ENCODE results near the gene KDM4B. TPM values are rescaled to one million over a fixed set of nuclear protein-coding genes. Genes with fewer than 3 reads are reported as not detected.

The KDM4B gene
- total and polyA plus RNA-seq, 3 donors from 2014 or later = 33.3 to 72.7 (median 67.7) TPM

- Histone ChIP-seq H3K27me3 (no peaks in the 10 kb centered on the region), H3K4me1 (peaks cover 30% of the 10 kb centered on the region), H3K27ac (no peak overlapping the region), H3K36me3 (ENCODE audit: low read depth, missing control alignments) (no peaks in the 10 kb centered on the region), H3K4me3 (no peak overlapping the region), H3K9me3 (no peaks in the 10 kb centered on the region)
- DNase-seq = no peak
- TF ChIP-seq CTCF (IDR thresholded peaks at IDR 0.05) (no peak), POLR2A (IDR thresholded peaks at IDR 0.05) (no peak)
- intact Hi-C loops (cut with DNase I; ENCODE audit: low total_unique reads) = no loop called here
- 84 to 87% methylated on average over 14 to 19 of the region's 27 CpGs for WGBS, 2 donors
These were observed 12.1 kb downstream of the KDM4B start for GRCh38 chr19:4980838-4981680.

DNA sequence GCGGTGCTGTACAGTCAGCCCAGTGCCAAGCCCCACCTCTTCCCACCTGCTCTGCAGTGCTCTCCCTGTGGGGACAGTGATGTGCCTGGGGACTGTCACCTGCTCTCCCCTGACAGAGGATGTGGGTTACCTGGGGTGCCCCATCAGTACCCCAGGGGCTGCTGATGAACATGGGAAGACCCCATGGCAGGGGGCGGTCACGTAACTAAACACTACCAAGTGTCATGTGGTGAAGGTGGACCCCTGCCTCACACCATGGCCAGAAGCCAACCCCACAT lies 12.7 kb downstream of the KDM4B start:
- Histone ChIP-seq H3K27ac (no peak overlapping the region), H3K9me3 (no peaks in the 10 kb centered on the region), H3K36me3 (ENCODE audit: low read depth, missing control alignments) (no peaks in the 10 kb centered on the region), H3K27me3 (no peaks in the 10 kb centered on the region), H3K4me3 (no peak overlapping the region), H3K4me1 (peaks cover 26% of the 10 kb centered on the region)
- WGBS, 2 donors = 90 to 96% methylated on average over 2 of the region's 3 CpGs
- TF ChIP-seq POLR2A (IDR thresholded peaks at IDR 0.05) (no peak), CTCF (IDR thresholded peaks at IDR 0.05) (no peak)
- DNase-seq = no peak
- intact Hi-C loops (cut with DNase I; ENCODE audit: low total_unique reads) = no loop called here

GRCh38 chr19:4983346-4984105 lies 14.6 kb downstream of the KDM4B start:
- Histone ChIP-seq H3K27ac (no peak overlapping the region), H3K36me3 (ENCODE audit: low read depth, missing control alignments) (no peaks in the 10 kb centered on the region), H3K4me3 (no peak overlapping the region), H3K4me1 (peaks cover 26% of the 10 kb centered on the region), H3K9me3 (no peaks in the 10 kb centered on the region), H3K27me3 (no peaks in the 10 kb centered on the region)
- intact Hi-C loops (cut with DNase I; ENCODE audit: low total_unique reads) = no loop called here
- TF ChIP-seq POLR2A (IDR thresholded peaks at IDR 0.05) = no peak
- no peak for TF ChIP-seq CTCF (IDR thresholded peaks at IDR 0.05)
- 81 to 87% methylated on average over 15 to 23 of the region's 23 CpGs for WGBS, 2 donors
- no peak for DNase-seq

DNA sequence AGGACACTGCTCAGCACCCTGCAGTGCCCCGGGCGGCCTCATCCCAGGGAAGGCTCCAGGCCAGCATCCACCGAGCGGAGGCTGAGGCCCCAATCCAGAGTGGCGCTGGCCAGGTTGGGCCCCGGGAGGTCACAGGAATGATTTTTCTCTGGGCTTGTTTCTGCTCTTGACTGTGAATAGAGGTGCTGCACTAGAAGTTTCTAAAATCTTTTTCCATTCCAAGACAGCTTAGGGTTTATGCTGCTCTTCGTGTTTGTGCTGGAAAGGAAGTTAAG lies 15.1 kb downstream of the KDM4B start:
- intact Hi-C loops (cut with DNase I; ENCODE audit: low total_unique reads) = no loop called here
- no peaks in the 10 kb centered on the region for H3K9me3 ChIP-seq
- H3K4me1 ChIP-seq = peaks cover 32% of the 10 kb centered on the region
- H3K36me3 ChIP-seq (ENCODE audit: low read depth, missing control alignments) = no peaks in the 10 kb centered on the region
- no peak overlapping the region for H3K4me3 ChIP-seq
- no peaks in the 10 kb centered on the region for H3K27me3 ChIP-seq
- 77 to 83% methylated on average over 7 of the region's 7 CpGs for WGBS, 2 donors
- no peak for TF ChIP-seq CTCF (IDR thresholded peaks at IDR 0.05)
- TF ChIP-seq POLR2A (IDR thresholded peaks at IDR 0.05) = no peak
- H3K27ac ChIP-seq = no peak overlapping the region
- DNase-seq = no peak
